COLO829 (cell line): Measurements from ENCODE around the gene NLRC4.
"Not testable (repeated sequence)": the region's sequence is repeated elsewhere in the genome, so short reads cannot be mapped to it uniquely, and the experiment has no call there.

Experiments used
- DNase-seq: peaks from one replicate; pipeline ENCODE4 v3.0.0; 2012; ENCODE audit warnings: low spot score

NLRC4 gene

GRCh38 chr2:32264422-32265105 is at the start of gene NLRC4:
TSS of gene NLRC4 (minus strand) at chr2:32264886. CDS start at chr2:32256775, 8,111 bp downstream.
- DNase-seq = no peak

- no peak for DNase-seq
Measured at GRCh38 chr2:32310577-32310976, 45.9 kb upstream of the NLRC4 start.

GRCh38 chr2:32293966-32294562 is 29.4 kb upstream of the NLRC4 start:
- DNase-seq = not testable (repeated sequence)

- DNase-seq = not testable (repeated sequence)
Measured at GRCh38 chr2:32293493-32293892, 28.8 kb upstream of the NLRC4 start.

GRCh38 chr2:32291746-32292145 is 27.1 kb upstream of the NLRC4 start:
- DNase-seq = no peak

GRCh38 chr2:32290000-32290339 is 25.3 kb upstream of the NLRC4 start:
- DNase-seq = no peak

GRCh38 chr2:32289165-32289999 is 24.7 kb upstream of the NLRC4 start:
- peak; percentile 28 for DNase-seq

- no peak for DNase-seq
Measured at GRCh38 chr2:32284321-32284720, 19.6 kb upstream of the NLRC4 start.

GRCh38 chr2:32278478-32278853 is 13.8 kb upstream of the NLRC4 start:
- no peak for DNase-seq

GRCh38 chr2:32277674-32278477 is 13.2 kb upstream of the NLRC4 start, which contains the start of gene YIPF4:
TSS of gene YIPF4 (plus strand) at chr2:32277904. CDS start at chr2:32278156, 252 bp downstream.
- DNase-seq = peak; percentile 98

GRCh38 chr2:32277363-32277673 is 12.6 kb upstream of the NLRC4 start:
- no peak for DNase-seq

GRCh38 chr2:32275790-32276189 is 11.1 kb upstream of the NLRC4 start:
- DNase-seq = not testable (repeated sequence)

- peak; percentile 37 for DNase-seq
Measured at GRCh38 chr2:32274289-32274688, 9.6 kb upstream of the NLRC4 start.

GRCh38 chr2:32272279-32272678 is 7.6 kb upstream of the NLRC4 start:
- no peak for DNase-seq

- DNase-seq = no peak
Measured at GRCh38 chr2:32271063-32271462, 6.4 kb upstream of the NLRC4 start.

- no peak for DNase-seq
Measured at GRCh38 chr2:32262105-32262504, 2.6 kb downstream of the NLRC4 start.

- no peak for DNase-seq
Measured at GRCh38 chr2:32260376-32260775, 4.3 kb downstream of the NLRC4 start.

- DNase-seq = no peak
Measured at GRCh38 chr2:32258242-32258641, 6.4 kb downstream of the NLRC4 start.

- DNase-seq = no peak
Measured at GRCh38 chr2:32250290-32250689, 14.4 kb downstream of the NLRC4 start.

- no peak for DNase-seq
Measured at GRCh38 chr2:32249731-32250236, 14.9 kb downstream of the NLRC4 start.

GRCh38 chr2:32248299-32248698 is 16.4 kb downstream of the NLRC4 start:
- no peak for DNase-seq

- DNase-seq = no peak
Measured at GRCh38 chr2:32246911-32247310, 17.8 kb downstream of the NLRC4 start.
